ENCODE results near the gene UNC79.
"Not testable (repeated sequence)": the region's sequence is repeated elsewhere in the genome, so short reads cannot be mapped to it uniquely, and the experiment has no call there.

UNC79 gene

DNA sequence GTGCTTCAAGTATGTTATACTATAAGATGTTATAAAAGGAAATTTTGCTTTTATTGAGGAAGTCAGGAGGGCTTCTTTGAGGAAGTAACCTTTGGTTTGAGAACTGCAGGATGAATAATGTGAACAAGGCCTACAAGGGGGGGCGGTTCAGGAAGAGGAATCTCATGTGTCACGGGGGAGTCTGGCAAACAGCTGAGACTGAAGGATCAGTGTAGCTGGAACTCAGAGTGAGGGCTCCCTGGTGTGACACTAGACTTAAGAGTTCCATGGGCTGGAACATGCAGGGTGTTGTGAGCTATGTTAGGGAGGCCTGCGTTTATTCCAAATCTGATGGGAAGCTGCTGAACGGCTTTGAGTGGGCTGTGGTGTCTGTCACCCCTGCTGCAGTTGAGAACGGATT, 62.3 kb downstream of the UNC79 start:
- no peak for DNase-seq (ENCODE audit: extremely low read depth in 1 of 2, low read depth in 1 of 2)

DNA sequence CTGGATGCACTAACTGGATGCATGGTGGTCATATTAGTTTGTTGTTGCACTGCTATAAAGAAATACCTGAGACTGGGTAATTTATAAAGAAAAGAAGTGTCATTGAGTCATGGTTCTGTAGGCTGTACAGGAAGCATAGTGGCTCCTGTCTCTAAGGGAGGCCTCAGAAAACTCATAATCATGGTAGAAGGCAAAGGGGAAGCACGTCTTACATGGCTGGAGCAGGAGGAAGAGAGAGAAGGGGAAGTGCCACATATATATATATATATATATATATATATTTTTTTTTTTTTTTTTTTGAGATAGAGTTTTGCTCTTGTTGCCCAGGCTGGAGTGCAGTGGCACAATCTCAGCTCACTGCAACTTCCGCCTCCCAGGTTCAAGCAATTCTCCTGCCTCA, 62.9 kb downstream of the UNC79 start:
- not testable (repeated sequence) for DNase-seq (ENCODE audit: extremely low read depth in 1 of 2, low read depth in 1 of 2)

DNA sequence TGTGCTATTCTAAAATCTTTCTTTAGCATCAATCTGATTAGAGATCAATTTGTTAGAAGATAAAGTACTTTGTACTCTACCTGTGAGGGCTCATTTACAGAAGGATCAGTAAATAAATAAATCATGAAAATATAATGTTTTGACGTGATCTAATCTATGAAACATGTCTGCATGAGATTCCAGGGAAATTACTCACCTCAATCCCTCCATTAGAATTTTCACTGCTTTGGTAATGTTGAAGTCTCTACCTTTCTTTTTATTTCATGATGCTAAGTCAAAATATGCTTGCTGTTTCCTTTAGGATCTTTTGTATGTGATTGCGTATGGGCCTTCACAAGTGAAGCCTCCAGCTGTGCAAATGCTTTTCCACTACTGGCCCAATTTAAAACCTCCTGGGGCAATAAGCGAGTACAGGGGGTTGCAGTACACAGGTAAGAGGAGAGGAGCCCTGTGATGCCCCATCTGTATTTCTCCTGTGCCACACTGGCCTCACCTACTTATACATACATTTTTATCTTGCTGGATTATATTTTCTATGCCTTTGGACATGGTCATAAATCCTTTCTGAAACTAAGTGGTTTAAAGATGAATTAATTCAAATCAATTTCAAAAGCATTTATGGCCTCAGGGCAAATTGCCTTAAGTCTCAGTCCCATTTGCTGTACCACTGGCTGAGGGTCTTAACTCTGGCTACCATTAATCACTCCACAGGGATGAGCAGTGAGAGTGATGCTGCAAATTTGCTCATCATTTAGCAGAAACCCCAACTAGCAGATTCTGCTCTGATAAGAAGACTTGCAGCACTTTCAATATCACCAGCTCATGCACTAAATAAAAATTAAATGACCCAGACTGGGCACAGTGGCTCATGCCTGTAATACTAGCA, 66.4 kb downstream of the UNC79 start:
- DNase-seq (ENCODE audit: extremely low read depth in 1 of 2, low read depth in 1 of 2): no peak

DNA sequence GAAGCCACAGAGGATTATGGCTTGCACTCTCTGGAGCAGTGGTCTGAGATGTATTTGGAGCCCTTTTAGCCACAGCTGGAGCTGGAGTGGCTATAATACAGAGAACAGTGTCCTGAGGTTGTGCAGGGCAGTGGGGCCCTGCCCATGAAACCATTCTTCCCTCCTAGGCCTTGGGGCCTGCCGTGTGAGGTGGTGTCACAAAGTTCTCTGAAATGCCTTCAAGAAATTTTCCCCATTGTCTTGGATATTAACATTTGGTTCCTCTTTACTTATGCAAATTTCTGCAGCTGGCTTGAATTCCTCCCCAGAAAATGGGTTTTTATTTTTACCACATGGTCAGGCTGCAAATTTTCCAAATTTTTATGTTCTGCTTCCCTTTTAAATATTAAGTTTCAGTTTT, 79.3 kb downstream of the UNC79 start:
- DNase-seq (ENCODE audit: extremely low read depth in 1 of 2, low read depth in 1 of 2): no peak

DNA sequence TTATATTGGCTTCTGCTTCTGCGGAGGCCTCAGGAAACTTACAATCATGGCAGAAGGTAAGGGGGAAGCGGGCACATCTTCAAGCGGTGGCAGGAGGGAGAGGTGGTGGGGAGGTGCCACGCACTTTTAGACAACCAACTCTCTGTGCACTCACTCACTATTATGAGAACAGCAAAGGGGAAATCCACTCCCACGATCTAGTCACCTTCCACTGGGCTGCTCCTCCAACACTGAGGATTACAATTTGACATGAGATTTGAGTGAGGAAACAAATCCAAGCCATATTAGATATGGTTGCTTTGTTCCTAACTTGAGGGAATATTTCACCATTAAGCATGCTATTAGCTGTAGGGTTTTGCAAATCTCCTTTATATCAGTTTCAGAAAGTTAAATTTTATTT, 80.3 kb downstream of the UNC79 start:
- no peak for DNase-seq (ENCODE audit: extremely low read depth in 1 of 2, low read depth in 1 of 2)

DNA sequence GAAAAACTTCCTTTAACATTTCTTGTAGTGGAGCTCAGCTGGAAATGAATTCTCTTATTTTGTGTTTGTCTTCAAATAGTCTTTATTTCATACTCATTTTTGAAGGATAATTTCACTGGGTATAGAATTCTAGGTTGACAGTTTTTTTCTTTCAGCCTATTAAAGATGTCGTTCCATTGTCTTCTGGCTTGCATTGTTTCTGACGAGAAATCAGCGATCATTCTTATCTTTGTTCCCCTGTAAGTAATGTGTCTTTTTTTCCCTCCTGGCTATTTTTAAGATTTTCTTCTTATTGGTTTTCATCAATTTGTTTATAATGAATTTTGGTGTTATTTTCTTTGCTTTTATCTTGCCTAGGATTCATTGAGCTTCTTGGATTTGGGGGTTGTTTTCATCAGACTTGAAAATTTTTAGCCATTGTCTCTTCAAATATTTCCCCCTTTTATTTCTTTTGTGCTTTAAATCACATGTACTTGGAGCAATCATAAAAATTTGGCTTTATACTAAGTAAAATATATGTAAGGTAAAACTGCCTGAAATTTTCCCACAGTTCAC, 89.4 kb downstream of the UNC79 start:
- no peak for DNase-seq (ENCODE audit: extremely low read depth in 1 of 2, low read depth in 1 of 2)

DNA sequence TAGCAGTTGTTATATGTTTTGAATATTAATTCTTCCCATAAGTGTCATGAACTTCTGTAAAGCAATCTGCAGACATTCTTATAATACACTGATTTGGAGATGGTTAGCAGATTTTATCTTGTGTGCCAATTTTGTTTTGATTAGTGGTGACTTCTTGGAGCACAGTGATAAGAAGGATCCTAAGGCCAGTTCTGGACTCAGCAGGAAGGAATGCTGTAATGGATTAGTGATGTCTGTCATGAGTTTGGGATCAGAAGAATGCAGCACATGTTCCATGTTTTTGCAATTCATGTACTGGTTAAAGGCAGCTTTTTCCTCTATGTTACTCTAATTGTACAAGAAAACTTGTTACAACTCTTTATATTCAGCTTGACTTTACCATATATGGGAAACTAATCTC, 91.5 kb downstream of the UNC79 start:
- no peak for DNase-seq (ENCODE audit: extremely low read depth in 1 of 2, low read depth in 1 of 2)

DNA sequence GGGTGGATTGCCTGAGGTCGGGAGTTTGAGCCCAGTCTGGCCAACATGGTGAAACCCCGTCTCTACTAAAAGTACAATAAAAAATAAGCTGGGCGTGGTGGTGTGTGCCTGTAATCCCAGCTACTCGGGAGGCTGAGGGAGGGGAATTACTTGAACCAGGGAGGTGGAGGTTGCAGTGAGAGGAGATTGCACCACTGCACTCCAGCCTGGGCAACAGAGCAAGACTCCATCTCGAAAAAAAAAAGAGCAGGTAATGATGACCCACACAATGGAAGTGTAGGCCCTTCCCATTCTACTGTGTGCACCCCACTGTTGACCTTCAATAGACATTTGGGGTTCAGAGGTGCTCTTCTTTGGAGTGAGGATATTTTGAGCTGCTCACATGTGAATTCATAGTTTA, 94.5 kb downstream of the UNC79 start:
- not testable (repeated sequence) for DNase-seq (ENCODE audit: extremely low read depth in 1 of 2, low read depth in 1 of 2)

DNA sequence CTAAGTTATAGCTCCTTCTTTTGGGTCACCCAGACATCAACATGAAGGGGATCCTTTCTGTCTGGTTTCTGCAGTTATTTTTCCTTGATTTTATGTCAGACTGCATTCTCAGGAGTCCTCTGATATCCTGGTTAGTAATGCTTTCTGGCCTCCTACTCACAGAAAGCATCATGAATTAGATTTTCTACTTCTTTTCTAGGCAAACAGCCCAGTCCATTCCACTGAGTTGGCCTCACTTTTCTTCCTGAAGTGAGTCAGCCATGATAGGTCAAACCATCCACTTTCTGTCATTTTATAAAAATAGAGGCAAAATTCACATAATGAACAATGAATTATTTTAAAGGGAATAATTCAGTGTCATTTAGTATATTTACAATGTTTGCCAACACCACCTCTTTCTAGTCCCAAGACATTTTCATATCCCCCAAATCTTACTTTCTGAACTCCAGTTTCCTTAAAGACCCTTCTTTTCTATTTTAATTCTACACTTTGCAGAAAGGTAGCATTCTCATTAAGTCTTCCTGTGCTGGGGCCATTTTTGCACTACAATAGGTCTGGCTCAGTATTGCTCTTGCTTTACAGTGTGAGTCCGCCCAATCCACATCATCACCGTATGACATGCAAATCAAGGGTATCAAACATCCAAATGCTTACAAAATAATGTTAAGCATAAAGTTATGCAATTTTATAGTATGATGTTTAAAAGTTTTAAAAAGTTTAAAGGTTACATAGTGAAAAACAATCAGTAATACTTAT, 95.1 kb downstream of the UNC79 start:
- no peak for DNase-seq (ENCODE audit: extremely low read depth in 1 of 2, low read depth in 1 of 2)

DNA sequence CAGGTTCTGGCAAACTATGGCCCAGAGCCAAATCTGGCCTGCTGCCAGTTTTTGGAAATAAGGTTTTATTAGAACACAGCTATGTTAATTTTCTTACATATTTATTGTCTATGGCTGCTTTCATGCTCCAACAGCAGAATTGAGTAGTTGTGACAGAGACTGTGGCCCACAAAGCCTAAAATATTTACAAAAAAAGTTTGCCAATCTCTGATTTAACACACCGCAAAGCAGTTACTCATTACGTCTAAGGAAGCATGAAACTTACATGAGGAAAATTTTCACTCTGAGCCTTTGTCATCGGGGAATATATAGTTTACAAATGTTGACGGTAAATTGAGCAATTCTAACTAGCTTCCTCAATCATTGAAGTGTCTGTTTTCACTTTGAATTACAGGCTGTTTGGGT, 96.5 kb downstream of the UNC79 start:
- DNase-seq (ENCODE audit: extremely low read depth in 1 of 2, low read depth in 1 of 2): no peak

DNA sequence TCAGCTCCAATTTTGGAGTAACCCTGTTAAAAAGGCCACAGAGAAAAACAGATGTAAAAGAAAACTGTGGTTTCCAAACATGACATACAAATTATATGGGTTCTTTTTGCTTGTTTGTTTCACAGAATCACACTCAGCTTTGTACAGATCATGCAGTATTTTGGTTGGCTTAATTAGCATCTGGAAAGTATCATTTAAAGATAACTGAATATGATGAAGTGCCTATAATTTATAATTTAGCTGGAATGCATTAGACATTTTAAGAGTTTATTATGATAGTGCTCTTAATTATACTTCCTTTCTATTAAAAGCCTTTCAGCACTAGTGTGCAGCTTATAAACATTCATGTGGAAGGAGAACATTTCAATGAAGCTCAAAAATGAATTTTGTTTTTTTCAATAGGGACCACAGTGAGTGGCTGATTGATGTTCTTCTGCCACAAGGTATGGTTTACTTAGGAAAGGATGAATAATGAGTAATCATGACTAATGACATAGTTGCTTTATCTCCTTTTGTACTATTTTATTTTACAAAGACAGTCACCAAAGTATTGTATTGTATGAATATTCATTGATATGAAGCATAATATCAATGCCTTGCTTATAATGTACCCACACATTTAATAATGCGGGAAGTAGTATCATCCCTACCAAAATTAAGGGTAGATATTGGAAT, 98.3 kb downstream of the UNC79 start:
- no peak for DNase-seq (ENCODE audit: extremely low read depth in 1 of 2, low read depth in 1 of 2)

DNA sequence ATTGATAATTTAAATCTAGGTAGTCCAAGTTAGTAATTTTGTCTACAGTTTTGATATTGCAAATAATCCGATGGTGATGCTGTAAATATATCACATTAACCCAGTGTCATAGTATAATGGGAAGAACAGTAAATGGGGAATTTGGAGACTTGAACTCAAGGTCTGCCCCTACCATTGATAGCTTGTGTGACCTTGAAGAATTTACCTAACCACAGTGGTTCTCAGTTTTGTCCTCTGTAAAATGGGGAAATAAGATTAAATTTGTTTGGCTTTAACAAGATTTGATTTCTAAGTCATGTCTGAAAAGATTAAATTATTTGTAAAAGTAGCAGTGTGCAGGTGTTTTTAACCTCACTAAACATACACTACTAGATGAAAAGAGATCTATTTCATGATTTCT, 100.9 kb downstream of the UNC79 start:
- no peak for DNase-seq (ENCODE audit: extremely low read depth in 1 of 2, low read depth in 1 of 2)

DNA sequence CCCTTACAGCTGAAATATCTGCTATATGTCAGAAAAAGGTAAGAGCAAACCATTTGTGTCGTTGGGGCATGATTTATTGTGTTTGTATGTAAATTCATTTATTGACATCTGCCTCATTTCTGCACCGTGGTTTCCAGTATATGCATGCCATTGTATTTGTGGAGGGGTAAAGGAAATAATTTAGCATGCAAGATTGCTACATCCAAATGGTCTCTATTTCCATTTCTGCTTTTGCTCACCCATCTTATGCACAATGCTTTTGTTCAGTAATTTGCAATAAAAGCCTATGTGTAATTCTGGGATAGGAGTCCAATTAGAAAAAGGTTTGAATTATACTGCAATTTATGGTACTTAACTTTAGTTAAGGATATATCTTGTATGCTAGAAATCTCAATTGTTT, 101.8 kb downstream of the UNC79 start:
- DNase-seq (ENCODE audit: extremely low read depth in 1 of 2, low read depth in 1 of 2): no peak

DNA sequence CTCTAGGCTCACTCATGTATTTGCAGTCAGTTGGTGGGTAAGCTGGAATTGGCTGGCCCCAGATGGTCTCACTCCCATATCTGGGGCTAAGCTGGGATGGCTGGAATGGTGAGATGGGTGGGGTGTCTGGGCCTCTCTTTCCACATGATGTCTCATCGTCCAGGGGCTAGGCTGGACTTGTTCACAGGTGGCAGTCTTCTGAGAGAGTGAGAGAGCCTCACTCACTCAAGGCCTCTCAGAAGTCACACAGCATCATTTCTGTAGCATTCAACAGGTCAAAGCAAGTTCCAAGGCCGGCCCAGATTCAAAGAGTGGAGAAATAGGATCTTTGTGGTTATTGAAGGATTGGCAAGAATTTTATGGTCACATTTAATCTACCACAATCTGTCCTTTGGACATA, 102.7 kb downstream of the UNC79 start:
- DNase-seq (ENCODE audit: extremely low read depth in 1 of 2, low read depth in 1 of 2): no peak

DNA sequence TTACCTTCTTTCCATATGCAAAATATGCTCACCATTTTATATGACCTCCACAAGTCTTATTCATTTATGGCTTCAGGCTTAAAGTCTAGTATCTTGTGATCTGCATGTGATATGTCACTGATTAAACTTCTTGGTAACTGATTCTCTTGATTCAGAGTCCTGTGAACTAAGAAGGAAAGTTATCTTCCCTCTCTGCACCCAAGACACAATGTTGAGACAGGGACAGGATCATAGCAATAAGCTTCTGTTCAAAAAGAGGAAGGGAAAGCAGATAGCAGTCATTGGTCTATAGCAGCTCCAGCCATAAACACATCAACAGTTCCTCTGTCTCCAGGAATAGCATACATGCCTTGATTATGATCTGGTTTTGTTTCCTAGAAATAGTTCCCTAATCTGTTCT, 103.1 kb downstream of the UNC79 start:
- no peak for DNase-seq (ENCODE audit: extremely low read depth in 1 of 2, low read depth in 1 of 2)

DNA sequence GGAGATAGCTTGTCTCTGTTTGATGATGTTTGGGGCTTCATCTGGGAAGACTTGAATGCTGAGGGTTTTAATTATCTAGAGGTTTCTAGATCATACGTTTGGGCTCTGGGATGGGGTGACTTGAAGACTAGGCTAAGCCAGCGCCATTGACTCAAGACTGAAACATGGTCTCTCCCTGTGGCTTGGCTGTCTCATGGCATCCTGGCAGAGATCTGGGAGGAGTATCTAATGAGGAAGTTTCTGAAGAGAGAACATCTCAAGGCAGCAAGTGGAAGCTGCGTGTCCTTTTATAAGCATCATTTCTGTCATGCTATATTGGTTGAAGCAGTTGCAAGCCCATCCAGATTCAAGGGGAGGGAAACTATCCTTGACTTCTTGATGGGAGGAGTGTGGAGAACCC, 104.8 kb downstream of the UNC79 start:
- DNase-seq (ENCODE audit: extremely low read depth in 1 of 2, low read depth in 1 of 2): no peak

DNA sequence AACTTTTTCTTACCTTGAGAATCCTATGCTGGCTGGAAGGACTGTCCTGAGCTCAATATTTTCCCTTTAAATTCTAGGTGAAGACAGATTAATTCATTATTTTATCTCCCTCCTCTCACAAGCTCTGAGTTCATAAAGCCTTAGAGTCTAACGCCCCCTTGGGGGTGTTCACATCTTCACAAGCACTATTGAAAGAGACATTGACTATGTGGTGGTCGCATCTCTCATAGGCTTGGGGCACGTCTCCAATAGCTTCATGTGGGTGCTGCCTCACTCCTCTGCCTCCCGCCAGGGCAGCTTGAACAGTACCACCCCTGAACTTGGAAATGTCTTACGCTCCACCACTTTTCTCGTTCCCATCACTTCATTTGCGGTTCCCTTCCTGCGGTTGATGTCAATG, 106.2 kb downstream of the UNC79 start:
- DNase-seq (ENCODE audit: extremely low read depth in 1 of 2, low read depth in 1 of 2): no peak

DNA sequence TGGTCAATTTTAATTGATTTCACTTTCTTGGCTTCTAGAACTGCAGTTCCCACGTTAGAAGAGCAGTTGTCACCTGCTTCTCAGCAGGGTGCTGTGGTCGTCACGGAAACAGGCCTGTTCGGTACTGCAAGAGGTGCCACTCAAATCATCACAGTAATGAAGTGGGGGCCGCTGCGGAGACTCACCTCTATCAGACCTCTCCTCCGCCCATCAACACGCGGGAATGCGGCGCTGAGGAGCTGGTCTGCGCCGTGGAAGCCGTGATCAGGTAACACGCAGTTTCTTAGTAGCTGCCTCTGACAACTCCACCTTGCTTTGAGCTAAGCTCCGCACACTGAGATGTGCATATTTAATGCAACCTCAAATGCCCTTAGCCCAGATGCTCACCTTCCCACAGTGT, 107.2 kb downstream of the UNC79 start:
- DNase-seq (ENCODE audit: extremely low read depth in 1 of 2, low read depth in 1 of 2): no peak

DNA sequence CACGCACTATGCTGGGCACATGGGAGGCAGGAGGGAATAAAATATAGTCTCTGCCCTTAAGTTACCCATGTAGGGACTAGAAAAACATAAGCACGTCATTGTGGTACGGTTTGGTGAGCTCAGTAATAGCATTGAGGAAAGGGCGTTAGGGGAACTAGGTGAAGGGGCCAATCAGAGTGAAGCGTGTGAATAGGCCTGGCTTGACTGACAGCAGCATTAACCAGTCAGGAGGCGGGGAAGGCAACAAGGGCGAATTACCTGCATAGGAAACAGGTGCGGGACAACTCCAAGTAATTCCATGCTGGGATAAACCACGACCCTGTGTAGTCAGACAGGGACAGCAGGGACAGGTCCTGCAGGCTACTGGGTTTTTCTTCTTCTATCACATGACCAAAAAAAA, 107.7 kb downstream of the UNC79 start:
- DNase-seq (ENCODE audit: extremely low read depth in 1 of 2, low read depth in 1 of 2): no peak

DNA sequence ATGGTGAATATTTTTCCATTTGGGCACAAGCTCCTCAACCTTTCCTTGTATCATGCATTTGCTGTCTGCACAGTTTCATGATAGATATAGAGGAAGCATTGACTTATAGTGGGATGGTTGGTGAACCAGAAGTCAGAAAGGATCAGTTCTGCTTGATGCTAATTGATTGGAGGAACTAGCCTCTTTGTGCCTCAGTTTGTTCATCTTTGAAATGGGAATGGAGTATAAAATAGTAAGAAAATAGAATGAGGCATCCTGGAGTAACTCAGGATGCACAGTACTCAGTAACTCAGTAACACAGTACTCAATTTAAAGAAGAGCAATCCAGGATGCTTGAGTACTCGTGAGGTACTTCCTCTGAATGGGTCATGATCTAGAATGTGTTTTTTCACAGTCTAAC, 109.5 kb downstream of the UNC79 start:
- DNase-seq (ENCODE audit: extremely low read depth in 1 of 2, low read depth in 1 of 2): no peak

DNA sequence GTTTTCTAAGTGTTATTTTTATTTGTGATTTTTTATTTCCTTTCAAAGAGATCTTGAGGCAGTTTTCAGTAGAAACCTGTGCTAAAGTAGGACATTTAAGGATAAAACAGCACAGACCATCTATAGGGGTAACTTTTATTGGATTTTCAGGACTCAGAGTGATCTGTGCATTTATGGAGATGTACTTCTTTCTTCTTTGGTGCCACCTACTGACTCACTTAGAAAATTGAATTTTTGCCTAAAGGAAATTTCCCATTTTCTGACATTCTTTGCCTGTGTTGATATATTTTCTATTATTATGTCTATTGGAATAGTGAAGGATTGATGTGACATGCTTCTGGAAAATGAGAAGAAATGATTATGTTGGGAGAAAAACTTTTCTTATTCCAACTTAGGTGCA, 113.0 kb downstream of the UNC79 start:
- no peak for DNase-seq (ENCODE audit: extremely low read depth in 1 of 2, low read depth in 1 of 2)
